IMR-90 (cell line): ENCODE data around the gene TREH. TPM values are rescaled to one million over a fixed set of nuclear protein-coding genes. Genes with fewer than 3 reads are reported as not detected.

Experiments
- ATAC-seq: fragments of 200-7000 bp; cut with Tn5 transposase; 2 replicates; pipeline ENCODE4 v1.9.1; 2020; ENCODE audit warnings: low read depth, mild to moderate bottlenecking, moderate library complexity
- BruUV-seq: library from RNA; stranded (reverse); fragments of 400-500 nt; replicated peaks from 2 replicates; lab custom pipeline; 2021; lab: Mats Ljungman, UMichigan
- CTCF ChIA-PET: fragments of 300-600 bp; formaldehyde crosslinking; extraction: SDS; loops from one replicate; lab custom pipeline; 2021; ENCODE audit warnings: antibody characterized with exemption; lab: Yijun Ruan, JAX
- POLR2A ChIA-PET: fragments of 300-600 bp; sonication (Branson Sonifier 250); formaldehyde crosslinking; loops from one replicate; lab custom pipeline; 2022; ENCODE audit warnings: antibody characterized with exemption; ENCODE audit not compliant: unreplicated experiment; lab: Charles Lee
- DNase-seq: peaks from one replicate; pipeline ENCODE4 v3.0.0; 2013
- H2AFZ ChIP-seq: replicated peaks from 2 replicates; pipeline ENCODE3; 2013; ENCODE audit warnings: low read length, mild to moderate bottlenecking; ENCODE audit not compliant: poor library complexity
- H2AK5ac ChIP-seq: 2 replicates; pipeline ENCODE4 v1.6.1; 2013; ENCODE audit warnings: low read depth, low read length, inconsistent platforms
- H2AK9ac ChIP-seq: replicated peaks from 2 replicates; pipeline ENCODE3; 2013; ENCODE audit warnings: mild to moderate bottlenecking, low read depth, low read length, moderate library complexity; ENCODE audit not compliant: poor library complexity
- H2BK120ac ChIP-seq: 2 replicates; pipeline ENCODE4 v1.6.1; 2013; ENCODE audit warnings: low read depth, low read length, inconsistent platforms
- H2BK15ac ChIP-seq: 3 replicates; pipeline ENCODE4 v1.6.1; 2013; ENCODE audit warnings: low read depth, low read length, inconsistent platforms
- H2BK20ac ChIP-seq: 2 replicates; pipeline ENCODE4 v1.6.1; 2013; ENCODE audit warnings: low read depth, mild to moderate bottlenecking, inconsistent platforms, low read length, moderate library complexity
- H2BK5ac ChIP-seq: 2 replicates; pipeline ENCODE4 v1.6.1; 2013; ENCODE audit warnings: mild to moderate bottlenecking, low read depth, low read length, inconsistent platforms; ENCODE audit not compliant: poor library complexity, severe bottlenecking
- H3K14ac ChIP-seq: replicated peaks from 2 replicates; pipeline ENCODE4 v1.6.1; 2013; ENCODE audit warnings: low read depth, low read length, inconsistent platforms
- H3K18ac ChIP-seq: 2 replicates; pipeline ENCODE4 v1.6.1; 2013; ENCODE audit warnings: low read depth, low read length, control low read depth
- H3K23ac ChIP-seq: 2 replicates; pipeline ENCODE4 v1.6.1; 2013; ENCODE audit warnings: low read depth, low read length, inconsistent platforms
- H3K27ac ChIP-seq: 2 replicates; pipeline ENCODE4 v1.5.1; 2013; ENCODE audit warnings: mild to moderate bottlenecking, control low read depth, low read length; ENCODE audit not compliant: insufficient read depth
- H3K27me3 ChIP-seq: 2 replicates; pipeline ENCODE4 v1.6.1; 2013; ENCODE audit warnings: low read length; ENCODE audit not compliant: control insufficient read depth, insufficient read depth
- H3K36me3 ChIP-seq: 2 replicates; pipeline ENCODE4 v1.6.1; 2013; ENCODE audit warnings: low read length, mixed read lengths; ENCODE audit not compliant: control insufficient read depth, insufficient read depth
- H3K4ac ChIP-seq: 2 replicates; pipeline ENCODE4 v1.6.1; 2013; ENCODE audit warnings: low read depth, low read length, inconsistent platforms
- H3K4me1 ChIP-seq: 2 replicates; pipeline ENCODE4 v1.6.1; 2013; ENCODE audit warnings: low read length, mixed read lengths; ENCODE audit not compliant: control insufficient read depth, insufficient read depth
- H3K4me2 ChIP-seq: 2 replicates; pipeline ENCODE4 v1.6.1; 2013; ENCODE audit warnings: low read depth, mild to moderate bottlenecking, control low read depth, low read length, moderate library complexity
- H3K4me3 ChIP-seq: 2 replicates; pipeline ENCODE4 v1.5.1; 2013; ENCODE audit warnings: low read depth, mild to moderate bottlenecking, control low read depth, low read length, moderate library complexity; ENCODE audit not compliant: insufficient read depth
- H3K56ac ChIP-seq: 2 replicates; pipeline ENCODE4 v1.6.1; 2013; ENCODE audit warnings: low read length, inconsistent platforms; ENCODE audit not compliant: insufficient read depth; ENCODE audit errors: extremely low read depth
- H3K79me1 ChIP-seq, 2 experiments: 2 replicates each; pipeline ENCODE4 v1.6.1; 2013; ENCODE audit warnings: low read length in 2 of 2, inconsistent platforms in 1 of 2, low read depth in 1 of 2
- H3K9ac ChIP-seq: 2 replicates; pipeline ENCODE4 v1.6.1; 2013; ENCODE audit warnings: low read depth, low read length, control low read depth
- H3K9me1 ChIP-seq: 2 replicates; pipeline ENCODE4 v1.6.1; 2013; ENCODE audit warnings: low read length, inconsistent platforms; ENCODE audit not compliant: insufficient read depth
- H3K9me3 ChIP-seq: 2 replicates; pipeline ENCODE4 v1.6.1; 2013; ENCODE audit warnings: low read length; ENCODE audit not compliant: control insufficient read depth, insufficient read depth
- H4K20me1 ChIP-seq: 2 replicates; pipeline ENCODE4 v1.6.1; 2013; ENCODE audit warnings: low read length, inconsistent platforms; ENCODE audit not compliant: insufficient read depth
- H4K5ac ChIP-seq: 2 replicates; pipeline ENCODE4 v1.6.1; 2013; ENCODE audit warnings: mild to moderate bottlenecking, low read depth, low read length, control low read depth
- H4K8ac ChIP-seq, 2 experiments: 2 replicates each; pipeline ENCODE4 v1.6.1; 2013; ENCODE audit warnings: low read depth in 2 of 2, low read length in 2 of 2, control low read depth in 1 of 2, inconsistent platforms in 1 of 2
- H4K91ac ChIP-seq: 2 replicates; pipeline ENCODE4 v1.6.1; 2013; ENCODE audit warnings: low read depth, low read length, inconsistent platforms; ENCODE audit not compliant: insufficient read depth
- ELK1 ChIP-seq: fragments of 150-350 bp; IDR thresholded peaks from 2 replicates; pipeline ENCODE4 v1.6.1; 2016; ENCODE audit warnings: low read depth, mild to moderate bottlenecking, low read length, moderate library complexity, borderline replicate concordance
- MXI1 ChIP-seq: IDR thresholded peaks from 2 replicates; pipeline ENCODE4 v1.6.1; 2012; ENCODE audit warnings: low read depth, mild to moderate bottlenecking, low read length, moderate library complexity, borderline replicate concordance
- RCOR1 ChIP-seq: IDR thresholded peaks from 2 replicates; pipeline ENCODE4 v1.6.1; 2012; ENCODE audit warnings: mild to moderate bottlenecking, low read length, improper control_type of control experiment; ENCODE audit not compliant: insufficient replicate concordance
- WGBS, 2 experiments: methylation state at CpG; one replicate each; pipeline versions ENCODE4 v1.1.5 to v1.1.7; 2013; ENCODE audit warnings: missing lambda C conversion rate in 2 of 2; ENCODE audit not compliant: insufficient read length in 1 of 2; ENCODE audit errors: extremely low coverage in 2 of 2; 5-methylcytosine and 5-hydroxymethylcytosine counted together
- dilution Hi-C: fragments of 300-500 bp; cut with HindIII; formaldehyde crosslinking; loops from one replicate; pipeline ENCODE4 v1.14.3; 2018; ENCODE audit warnings: low sequenced_read_pairs; ENCODE audit not compliant: unreplicated experiment
- in situ Hi-C: fragments of 300-500 bp; cut with MboI; formaldehyde crosslinking; loops from 3 replicates; pipeline ENCODE4 v1.14.3; 2019; ENCODE audit warnings: low sequenced_read_pairs, inconsistent platforms, mixed read lengths
- intact Hi-C: fragments of 100-400 bp; cut with micrococcal nuclease; formaldehyde crosslinking; loops from 2 replicates; pipeline ENCODE4 v1.10.0; 2022
- polyA plus RNA-seq, 3 experiments: library from polyadenylated mRNA; depleted of rRNA; stranded (reverse); fragments of >200 nt; gene quantifications; 2 replicates each; pipeline ENCODE4 v1.2.3, GENCODE V29; 2012; ENCODE audit warnings: low replicate concordance in 1 of 3
- total RNA-seq: library from RNA; depleted of rRNA; stranded (reverse); fragments of >200 nt; gene quantifications from 2 replicates; pipeline ENCODE4 v1.2.3, GENCODE V29; 2012

TREH gene
- total and polyA plus RNA-seq, 2 of the 4 experiments (the other 2 are of a cell fraction), result not detected

GRCh38 chr11:118638726-118639125, 40.7 kb downstream of the TREH start:
- no TSS peak for BruUV-seq

More at GRCh38 chr11:118638726-118639125, 40.7 kb downstream of the TREH start:
- Histone ChIP-seq H2AK9ac (no peak overlapping the region), H4K5ac (no peak overlapping the region), H3K9me3 (no peaks in the 10 kb centered on the region), H3K56ac (no peak overlapping the region), H2AFZ (no peak overlapping the region), H3K9ac (no peak overlapping the region), H3K27ac (no peak overlapping the region), H4K20me1 (peaks cover 56% of the 10 kb centered on the region), H3K23ac (no peak overlapping the region), H2BK120ac (no peak overlapping the region), H3K36me3 (peaks cover 84% of the 10 kb centered on the region), H3K79me1 (peaks cover 37 to 92% of the 10 kb centered on the region in 2 experiments), H3K4ac (no peak overlapping the region), H3K4me2 (no peak overlapping the region), H2BK5ac (no peak overlapping the region), H3K18ac (no peak overlapping the region), H3K9me1 (peaks cover 13% of the 10 kb centered on the region), H3K4me1 (peaks cover 8% of the 10 kb centered on the region), H2BK20ac (no peak overlapping the region), H2AK5ac (no peak overlapping the region), H4K8ac (no peak overlapping the region), H3K14ac (no peak overlapping the region), H3K27me3 (no peaks in the 10 kb centered on the region), H3K4me3 (no peak overlapping the region), H4K91ac (no peak overlapping the region), H2BK15ac (no peak overlapping the region)
- CTCF ChIA-PET, result no interaction called here
- in situ Hi-C loops (no loop called here), dilution Hi-C loops (no loop called here), intact Hi-C loops (no loop called here)
- no peak for ATAC-seq
- DNase-seq, result no peak
- POLR2A ChIA-PET, result no interaction called here
- no peak for TF ChIP-seq RCOR1
- TF ChIP-seq MXI1, result no peak
- no peak for TF ChIP-seq ELK1
- no CpG with 5 or more reads among the region's 6 CpGs for WGBS, 2 experiments
